Gastroesophageal sphincter (tissue), 4 donors: Measurements from ENCODE around the gene PIP5KL1. TPM values are rescaled to one million over a fixed set of nuclear protein-coding genes. Genes with fewer than 3 reads are reported as not detected.

Experiments used
- ATAC-seq: fragments of 150-250 bp; one replicate; pipeline ENCODE4 v1.9.1; 2016; ENCODE audit warnings: mild to moderate bottlenecking, moderate library complexity
- H3K27ac ChIP-seq, 4 donors: fragments of 200-600 bp; sonication (generic) in 3 of 4; 1 replicate in 3 of 4; 2 replicates in 1 of 4; pipeline ENCODE4 v1.5.1; 2016 to 2019
- H3K27me3 ChIP-seq: fragments of 200-600 bp; sonication (generic); one replicate; pipeline ENCODE4 v1.5.1; 2019
- H3K36me3 ChIP-seq, 2 donors: fragments of 200-600 bp; sonication (generic); one replicate each; pipeline ENCODE4 v1.5.1; 2019; ENCODE audit warnings: control low read depth in 1 of 2
- H3K4me1 ChIP-seq, 3 donors: fragments of 200-600 bp; sonication (generic); 1 replicate in 2 of 3; 2 replicates in 1 of 3; pipeline ENCODE4 v1.5.1; 2016 to 2019; ENCODE audit warnings: control low read depth in 2 of 3
- H3K4me3 ChIP-seq, 2 donors: fragments of 200-600 bp; sonication (generic); one replicate each; pipeline ENCODE4 v1.5.1; 2019; ENCODE audit warnings: mild to moderate bottlenecking in 1 of 2, moderate library complexity in 1 of 2
- H3K9me3 ChIP-seq, 3 donors: fragments of 200-600 bp; sonication (generic); one replicate each; pipeline ENCODE4 v1.5.1; 2017 to 2019; ENCODE audit warnings: control low read depth in 2 of 3
- CTCF ChIP-seq, 4 experiments: fragments of 200-600 bp in 2 of 4; fragments of 450-650 bp in 2 of 4; sonication (generic) in 1 of 4; IDR thresholded peaks; one replicate each; pipeline ENCODE4 v1.5.1; 2017 to 2019; ENCODE audit warnings: antibody characterized with exemption in 4 of 4, mild to moderate bottlenecking in 2 of 4, moderate library complexity in 2 of 4
- EP300 ChIP-seq: sonication (generic); formaldehyde crosslinking; IDR thresholded peaks from one replicate; pipeline ENCODE4 v1.6.1; 2017; ENCODE audit warnings: antibody characterized with exemption, mild to moderate bottlenecking
- POLR2A ChIP-seq, 2 donors: fragments of 450-650 bp; IDR thresholded peaks; one replicate each; pipeline ENCODE4 v1.6.1; 2017; ENCODE audit warnings: antibody characterized with exemption in 2 of 2, mild to moderate bottlenecking in 2 of 2, moderate library complexity in 1 of 2
- POLR2AphosphoS5 ChIP-seq: sonication (generic); formaldehyde crosslinking; IDR thresholded peaks from one replicate; pipeline ENCODE4 v1.6.1; 2017; ENCODE audit warnings: antibody characterized with exemption
- WGBS, 2 donors: methylation state at CpG; one replicate each; pipeline ENCODE4 v1.1.5; 2018; ENCODE audit warnings: low coverage in 1 of 2; 5-methylcytosine and 5-hydroxymethylcytosine counted together
- total RNA-seq, 4 donors: library from RNA; depleted of rRNA; stranded (reverse); fragments of >200 nt; gene quantifications; one replicate each; pipeline ENCODE4 v1.1.0, GENCODE V29; 2016

Gene PIP5KL1
- total RNA-seq, 4 donors from 2014 or later, result 0.66 to 3.4 (median 3.1) TPM; not detected in 1

- H3K9me3 ChIP-seq, result no peaks in the 10 kb centered on the region
- H3K4me3 ChIP-seq, result no peak overlapping the region
- no peak overlapping the region for H3K27ac ChIP-seq
- no peak for ATAC-seq
- 40 to 60% methylated on average over 1 to 2 of the region's 6 CpGs for WGBS, 2 donors
- TF ChIP-seq CTCF (IDR thresholded peaks at IDR 0.05) (no peak), EP300 (no peak), POLR2AphosphoS5 (no peak), POLR2A (IDR thresholded peaks at IDR 0.05) (no peak)
- peaks cover 52% of the 10 kb centered on the region for H3K27me3 ChIP-seq
- H3K4me1 ChIP-seq, result peaks cover 0 to 53% (median 22%) of the 10 kb centered on the region in 3 donors
- H3K36me3 ChIP-seq, result no peaks in the 10 kb centered on the region
Observed at GRCh38 chr9:127923046-127923445, 7.5 kb downstream of the PIP5KL1 start.

GRCh38 chr9:127921557-127922120, 8.9 kb downstream of the PIP5KL1 start:
- Histone ChIP-seq H3K27ac (peak overlapping the region in 1 of 4 donors; percentile 33), H3K4me3 (peak overlapping the region in 1 of 2 donors; percentile 30)
- 0% methylated on average over 2 of the region's 45 CpGs; no CpG with 5 or more reads in 1 of the 2 donors for WGBS, 2 donors

GRCh38 chr9:127920794-127921193, 9.8 kb downstream of the PIP5KL1 start:
- peaks cover 30% of the 10 kb centered on the region for H3K27me3 ChIP-seq
- peaks cover 0 to 54% (median 23%) of the 10 kb centered on the region in 3 donors for H3K4me1 ChIP-seq
- H3K9me3 ChIP-seq, result no peaks in the 10 kb centered on the region
- H3K36me3 ChIP-seq, result no peaks in the 10 kb centered on the region
- peak overlapping the region in 1 of 4 donors; percentile 83 for H3K27ac ChIP-seq
- 60 to 71% methylated on average over 1 to 2 of the region's 7 CpGs for WGBS, 2 donors
- ATAC-seq, result no peak
- H3K4me3 ChIP-seq, result no peak overlapping the region
- TF ChIP-seq POLR2AphosphoS5 (no peak), CTCF (IDR thresholded peaks at IDR 0.05) (no peak), POLR2A (IDR thresholded peaks at IDR 0.05) (no peak), EP300 (no peak)

More at GRCh38 chr9:127921557-127922120, 8.9 kb downstream of the PIP5KL1 start:
- H3K36me3 ChIP-seq, result no peaks in the 10 kb centered on the region
- no peaks in the 10 kb centered on the region for H3K9me3 ChIP-seq
- H3K27me3 ChIP-seq, result peaks cover 38% of the 10 kb centered on the region
- TF ChIP-seq EP300 (no peak), POLR2AphosphoS5 (no peak), CTCF (IDR thresholded peaks at IDR 0.05) (peak in 3 of 4 experiments; percentile 95 to 98 (median 97))
- peak; percentile 10 for ATAC-seq
- peaks cover 0 to 49% (median 19%) of the 10 kb centered on the region in 3 donors for H3K4me1 ChIP-seq

- peak; percentile 83 for ATAC-seq
- 0 to 13% methylated on average over 1 to 2 of the region's 8 CpGs for WGBS, 2 donors
- H3K27ac ChIP-seq, result peak overlapping the region in 3 of 4 donors; percentile 82 to 86 (median 83)
- peaks cover 17% of the 10 kb centered on the region for H3K27me3 ChIP-seq
- TF ChIP-seq CTCF (IDR thresholded peaks at IDR 0.05) (no peak), POLR2AphosphoS5 (peak; percentile 89)
- H3K4me3 ChIP-seq, result no peak overlapping the region
- H3K36me3 ChIP-seq, result peaks cover 0 to 6% of the 10 kb centered on the region in 2 donors
- no peaks in the 10 kb centered on the region for H3K9me3 ChIP-seq
- peaks cover 0 to 68% (median 29%) of the 10 kb centered on the region in 3 donors for H3K4me1 ChIP-seq
Observed at GRCh38 chr9:127919253-127919815, 11.2 kb downstream of the PIP5KL1 start.
